Measurements from ENCODE around the gene ZNF232.
"Not testable (repeated sequence)": the region's sequence is repeated elsewhere in the genome, so short reads cannot be mapped to it uniquely, and the experiment has no call there.

ZNF232 gene

GRCh38 chr17:5097101-5097834, 14.4 kb downstream of the ZNF232 start:
- no peak for DNase-seq (ENCODE audit: low read depth, low spot score)

- no peak for DNase-seq (ENCODE audit: low read depth, low spot score)
Observed at GRCh38 chr17:5096731-5097100, 15.0 kb downstream of the ZNF232 start.

- no peak for DNase-seq (ENCODE audit: low read depth, low spot score)
Observed at GRCh38 chr17:5092218-5093010, 19.3 kb downstream of the ZNF232 start.

- DNase-seq (ENCODE audit: low read depth, low spot score) = no peak
Observed at GRCh38 chr17:5080591-5080990, 31.1 kb downstream of the ZNF232 start.

GRCh38 chr17:5078106-5079028, 33.3 kb downstream of the ZNF232 start, which contains the start of gene ZFP3:
ZFP3 (plus strand) TSS chr17:5078467; CDS start chr17:5091505, 13,038 bp downstream.
- DNase-seq (ENCODE audit: low read depth, low spot score) = peak; percentile 44

GRCh38 chr17:5077781-5078105, 33.9 kb downstream of the ZNF232 start:
- peak; percentile 20 for DNase-seq (ENCODE audit: low read depth, low spot score)

GRCh38 chr17:5077275-5077674, 34.4 kb downstream of the ZNF232 start:
- DNase-seq (ENCODE audit: low read depth, low spot score) = not testable (repeated sequence)

- DNase-seq (ENCODE audit: low read depth, low spot score) = not testable (repeated sequence)
Observed at GRCh38 chr17:5075472-5075871, 36.2 kb downstream of the ZNF232 start.

- no peak for DNase-seq (ENCODE audit: low read depth, low spot score)
Observed at GRCh38 chr17:5069724-5070123, 42.0 kb downstream of the ZNF232 start.

GRCh38 chr17:5068236-5068635, 43.4 kb downstream of the ZNF232 start:
- no peak for DNase-seq (ENCODE audit: low read depth, low spot score)

- no peak for DNase-seq (ENCODE audit: low read depth, low spot score)
Observed at GRCh38 chr17:5065227-5065744, 46.4 kb downstream of the ZNF232 start.
